HG03045 (cell line): ENCODE measurements around the gene LMF1.

Experiments
- ATAC-seq: cut with Tn5 transposase; IDR thresholded peaks from one replicate; pipeline ENCODE4 v1.9.1; 2021; ENCODE audit warnings: mild to moderate bottlenecking, moderate library complexity; ENCODE audit not compliant: unreplicated experiment

Gene LMF1

GRCh38 chr16:1003391-1004347, 32.9 kb upstream of the LMF1 start:
- ATAC-seq: no peak

GRCh38 chr16:1002399-1003166, 31.8 kb upstream of the LMF1 start:
- ATAC-seq: no peak

- no peak for ATAC-seq
Measured at GRCh38 chr16:1001096-1001495, 30.3 kb upstream of the LMF1 start.

GRCh38 chr16:1000608-1001007, 29.8 kb upstream of the LMF1 start:
- ATAC-seq: no peak

GRCh38 chr16:999677-1000076, 28.9 kb upstream of the LMF1 start:
- ATAC-seq: no peak

GRCh38 chr16:998615-999014, 27.8 kb upstream of the LMF1 start:
- ATAC-seq: no peak

- no peak for ATAC-seq
Measured at GRCh38 chr16:998211-998610, 27.4 kb upstream of the LMF1 start.

GRCh38 chr16:997440-998051, 26.8 kb upstream of the LMF1 start:
- no peak for ATAC-seq

- ATAC-seq: no peak
Measured at GRCh38 chr16:996681-997080, 25.9 kb upstream of the LMF1 start.

GRCh38 chr16:995783-996182, 25.0 kb upstream of the LMF1 start:
- ATAC-seq: no peak

- no peak for ATAC-seq
Measured at GRCh38 chr16:995087-995486, 24.3 kb upstream of the LMF1 start.

GRCh38 chr16:993731-994130, 22.9 kb upstream of the LMF1 start:
- ATAC-seq: no peak

GRCh38 chr16:991773-992172, 21.0 kb upstream of the LMF1 start:
- ATAC-seq: no peak

- no peak for ATAC-seq
Measured at GRCh38 chr16:991345-991744, 20.6 kb upstream of the LMF1 start.

- no peak for ATAC-seq
Measured at GRCh38 chr16:990516-991291, 19.9 kb upstream of the LMF1 start.

- no peak for ATAC-seq
Measured at GRCh38 chr16:989354-989814, 18.6 kb upstream of the LMF1 start.

- no peak for ATAC-seq
Measured at GRCh38 chr16:988471-989353, 17.9 kb upstream of the LMF1 start.

GRCh38 chr16:987906-988305, 17.1 kb upstream of the LMF1 start:
- no peak for ATAC-seq

- ATAC-seq: no peak
Measured at GRCh38 chr16:986925-987582, 16.3 kb upstream of the LMF1 start.
